ENCODE data around the gene CADPS2.

DNA sequence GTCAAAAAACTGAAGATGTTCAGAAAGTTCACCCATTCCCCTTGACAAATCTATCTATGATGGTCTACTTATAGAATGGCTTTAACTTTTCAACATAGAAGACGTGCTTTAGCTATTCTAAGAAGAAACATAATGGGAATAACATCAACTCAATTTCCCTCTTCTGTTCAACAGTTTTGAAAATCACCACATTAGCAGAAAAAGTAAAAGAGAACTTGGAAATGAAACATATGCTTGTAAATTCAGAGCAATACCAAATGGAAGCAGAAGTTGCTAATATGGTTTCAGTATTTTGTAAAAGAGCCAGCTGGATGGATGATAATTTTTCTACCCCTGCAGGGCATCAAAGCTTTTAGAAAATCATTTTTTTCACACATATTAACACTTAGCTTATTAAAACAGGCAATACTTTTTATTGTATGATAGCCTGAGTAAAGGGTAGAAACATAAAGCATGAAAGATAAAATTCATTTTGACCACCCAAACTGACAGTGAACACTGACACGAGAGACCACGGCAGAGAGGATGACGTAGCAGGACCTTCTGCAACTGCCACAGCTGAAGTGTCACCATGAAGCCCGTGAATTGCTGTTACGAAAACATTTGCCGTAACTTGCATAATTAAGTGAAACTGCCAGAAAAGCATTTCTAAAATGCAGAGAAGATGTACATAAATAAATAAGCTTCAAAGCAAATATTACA lies 542.5 kb downstream of the CADPS2 start:
- TF ChIP-seq, protein P1, sequence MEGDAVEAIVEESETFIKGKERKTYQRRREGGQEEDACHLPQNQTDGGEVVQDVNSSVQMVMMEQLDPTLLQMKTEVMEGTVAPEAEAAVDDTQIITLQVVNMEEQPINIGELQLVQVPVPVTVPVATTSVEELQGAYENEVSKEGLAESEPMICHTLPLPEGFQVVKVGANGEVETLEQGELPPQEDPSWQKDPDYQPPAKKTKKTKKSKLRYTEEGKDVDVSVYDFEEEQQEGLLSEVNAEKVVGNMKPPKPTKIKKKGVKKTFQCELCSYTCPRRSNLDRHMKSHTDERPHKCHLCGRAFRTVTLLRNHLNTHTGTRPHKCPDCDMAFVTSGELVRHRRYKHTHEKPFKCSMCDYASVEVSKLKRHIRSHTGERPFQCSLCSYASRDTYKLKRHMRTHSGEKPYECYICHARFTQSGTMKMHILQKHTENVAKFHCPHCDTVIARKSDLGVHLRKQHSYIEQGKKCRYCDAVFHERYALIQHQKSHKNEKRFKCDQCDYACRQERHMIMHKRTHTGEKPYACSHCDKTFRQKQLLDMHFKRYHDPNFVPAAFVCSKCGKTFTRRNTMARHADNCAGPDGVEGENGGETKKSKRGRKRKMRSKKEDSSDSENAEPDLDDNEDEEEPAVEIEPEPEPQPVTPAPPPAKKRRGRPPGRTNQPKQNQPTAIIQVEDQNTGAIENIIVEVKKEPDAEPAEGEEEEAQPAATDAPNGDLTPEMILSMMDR (IDR thresholded peaks at IDR 0.05), result no peak
- TF ChIP-seq POLR2A (IDR thresholded peaks at IDR 0.05), result no peak
